ENCODE measurements around the gene SGSM2.

The SGSM2 gene

GRCh38 chr17:2323629-2324314 lies 13.5 kb upstream of the SGSM2 start:
- H3K9me2 ChIP-seq (replicated peaks; ENCODE audit: insufficient read depth, low read length): no peaks in the 10 kb centered on the region
- H3K27ac ChIP-seq (ENCODE audit: low read depth, low read length): no peak overlapping the region
- H3K4me2 ChIP-seq (ENCODE audit: low read depth, low read length, poor library complexity, severe bottlenecking): no peak overlapping the region
- no peaks in the 10 kb centered on the region for H3K27me3 ChIP-seq (ENCODE audit: low read length)
- H3K79me2 ChIP-seq (ENCODE audit: insufficient read depth, low read length): peaks cover 3% of the 10 kb centered on the region; the same call in 1 of the 2 replicates
- no peak overlapping the region for H3K4me3 ChIP-seq (ENCODE audit: insufficient read depth, low read length, poor library complexity, severe bottlenecking)
- H3K36me3 ChIP-seq (ENCODE audit: low read length): peaks cover 43% of the 10 kb centered on the region
- TF ChIP-seq CTCF (IDR thresholded peaks at IDR 0.05; ENCODE audit: insufficient read depth, low read length, poor library complexity, severe bottlenecking): no peak
- no peak for TF ChIP-seq EZH2phosphoT487 (conservative IDR thresholded peaks at IDR 0.05; ENCODE audit: low read length)
- H3K9ac ChIP-seq (ENCODE audit: low read length): no peak overlapping the region
- H3F3A ChIP-seq (ENCODE audit: insufficient read depth): peaks cover 32% of the 10 kb centered on the region
- peaks cover 6% of the 10 kb centered on the region for H4K20me1 ChIP-seq (ENCODE audit: low read depth, low read length)
- no peaks in the 10 kb centered on the region for H3K9me3 ChIP-seq (ENCODE audit: insufficient read depth, low read length)
- H2AFZ ChIP-seq (ENCODE audit: low read depth, low read length, severe bottlenecking): no peak overlapping the region

GRCh38 chr17:2331303-2331702 lies 6.0 kb upstream of the SGSM2 start:
- Histone ChIP-seq H3K9me3 (ENCODE audit: insufficient read depth, low read length) (no peaks in the 10 kb centered on the region), H3K36me3 (ENCODE audit: low read length) (peaks cover 58% of the 10 kb centered on the region), H3K9ac (ENCODE audit: low read length) (no peak overlapping the region), H3K4me2 (ENCODE audit: low read depth, low read length, poor library complexity, severe bottlenecking) (no peak overlapping the region), H3K9me2 (replicated peaks; ENCODE audit: insufficient read depth, low read length) (no peaks in the 10 kb centered on the region), H3K27ac (ENCODE audit: low read depth, low read length) (no peak overlapping the region), H3K27me3 (ENCODE audit: low read length) (no peaks in the 10 kb centered on the region), H2AFZ (ENCODE audit: low read depth, low read length, severe bottlenecking) (no peak overlapping the region), H3K4me3 (ENCODE audit: insufficient read depth, low read length, poor library complexity, severe bottlenecking) (no peak overlapping the region), H4K20me1 (ENCODE audit: low read depth, low read length) (peaks cover 6% of the 10 kb centered on the region), H3F3A (ENCODE audit: insufficient read depth) (no peaks in the 10 kb centered on the region), H3K79me2 (ENCODE audit: insufficient read depth, low read length) (peaks cover 61% of the 10 kb centered on the region)
- TF ChIP-seq CTCF (IDR thresholded peaks at IDR 0.05; ENCODE audit: insufficient read depth, low read length, poor library complexity, severe bottlenecking): no peak
- TF ChIP-seq EZH2phosphoT487 (conservative IDR thresholded peaks at IDR 0.05; ENCODE audit: low read length): no peak

GRCh38 chr17:2335726-2336214 lies 1.5 kb upstream of the SGSM2 start:
- Histone ChIP-seq H3K9ac (ENCODE audit: low read length) (peak overlapping the region; percentile 84), H3K4me3 (ENCODE audit: insufficient read depth, low read length, poor library complexity, severe bottlenecking) (peak overlapping the region; percentile 64), H3K4me2 (ENCODE audit: low read depth, low read length, poor library complexity, severe bottlenecking) (peak overlapping the region; percentile 73), H3K9me3 (ENCODE audit: insufficient read depth, low read length) (no peaks in the 10 kb centered on the region), H3K27me3 (ENCODE audit: low read length) (no peaks in the 10 kb centered on the region), H4K20me1 (ENCODE audit: low read depth, low read length) (no peaks in the 10 kb centered on the region), H3F3A (ENCODE audit: insufficient read depth) (peaks cover 5% of the 10 kb centered on the region; the same call in 1 of the 2 replicates), H3K36me3 (ENCODE audit: low read length) (peaks cover 36% of the 10 kb centered on the region), H3K9me2 (replicated peaks; ENCODE audit: insufficient read depth, low read length) (no peaks in the 10 kb centered on the region), H3K27ac (ENCODE audit: low read depth, low read length) (peak overlapping the region; percentile 62), H3K79me2 (ENCODE audit: insufficient read depth, low read length) (peaks cover 55% of the 10 kb centered on the region), H2AFZ (ENCODE audit: low read depth, low read length, severe bottlenecking) (no peak overlapping the region)
- TF ChIP-seq CTCF (IDR thresholded peaks at IDR 0.05; ENCODE audit: insufficient read depth, low read length, poor library complexity, severe bottlenecking): no peak
- no peak for TF ChIP-seq EZH2phosphoT487 (conservative IDR thresholded peaks at IDR 0.05; ENCODE audit: low read length)
